Endothelial cell of umbilical vein (primary cell): Measurements from ENCODE around the gene LEMD3. TPM values are rescaled to one million over a fixed set of nuclear protein-coding genes. Genes with fewer than 3 reads are reported as not detected.

ENCODE experiments used
- BruUV-seq: library from RNA; stranded (reverse); fragments of 400-500 nt; replicated peaks from 2 replicates; lab custom pipeline; 2021; lab: Mats Ljungman, UMichigan
- CTCF ChIA-PET: fragments of 300-600, 350-600 bp; sonication (Branson Sonifier 250); formaldehyde crosslinking; loops from one replicate; lab custom pipeline; 2021; ENCODE audit warnings: antibody characterized with exemption, inconsistent platforms; lab: Charles Lee
- POLR2A ChIA-PET: fragments of 300-600, 350-600 bp; sonication (Branson Sonifier 250); formaldehyde crosslinking; loops from one replicate; lab custom pipeline; 2021; ENCODE audit warnings: antibody characterized with exemption, inconsistent platforms; lab: Charles Lee
- DNase-seq: peaks from one replicate; pipeline ENCODE4 v3.0.0-alpha.2; 2011; ENCODE audit warnings: low read depth, low spot score
- FAIRE-seq: peaks from 2 replicates; lab custom pipeline; 2011; peaks lifted over from hg19 to GRCh38; lab: Jason Lieb, UNC
- H2AFZ ChIP-seq: 2 replicates; pipeline ENCODE4 v1.6.0; 2012; ENCODE audit warnings: low read depth, low read length, control low read depth, inconsistent platforms
- H3K27ac ChIP-seq: 2 replicates; pipeline ENCODE4 v1.5.1; 2011; ENCODE audit warnings: low read depth, mild to moderate bottlenecking, control low read depth, low read length, moderate library complexity; ENCODE audit not compliant: insufficient read depth
- H3K27me3 ChIP-seq, 2 experiments: 2 replicates each; pipeline versions ENCODE4 v1.6.0 to v1.6.1; 2011; ENCODE audit warnings: low read length in 2 of 2, mixed read lengths in 1 of 2; ENCODE audit not compliant: control insufficient read depth in 2 of 2, insufficient read depth in 2 of 2
- H3K36me3 ChIP-seq, 2 experiments: 2 replicates in 1 of 2; 3 replicates in 1 of 2; pipeline ENCODE4 v1.5.1; 2011; ENCODE audit warnings: low read length in 2 of 2, mild to moderate bottlenecking in 1 of 2, moderate library complexity in 1 of 2; ENCODE audit not compliant: control insufficient read depth in 2 of 2, insufficient read depth in 2 of 2; ENCODE audit errors: extremely low read depth in 1 of 2
- H3K4me1 ChIP-seq: 3 replicates; pipeline ENCODE4 v1.5.1; 2011; ENCODE audit warnings: mild to moderate bottlenecking, low read length; ENCODE audit not compliant: control insufficient read depth, insufficient read depth; ENCODE audit errors: extremely low read depth
- H3K4me2 ChIP-seq: 2 replicates; pipeline ENCODE4 v1.6.1; 2011; ENCODE audit warnings: low read length, control low read depth, mixed read lengths; ENCODE audit not compliant: insufficient read depth
- H3K4me3 ChIP-seq, 3 experiments: fragments of 200-600 bp in 1 of 3; sonication (generic), shearing (Covaris generic) in 1 of 3; replicated peaks in 1 of 3; 2 replicates each; pipeline ENCODE4 v1.5.1; 2011 to 2016; ENCODE audit warnings: control low read depth in 3 of 3, low read length in 3 of 3, mild to moderate bottlenecking in 2 of 3, inconsistent platforms in 1 of 3, low read depth in 1 of 3, moderate library complexity in 1 of 3; ENCODE audit not compliant: insufficient read depth in 1 of 3
- H3K79me2 ChIP-seq: 2 replicates; pipeline ENCODE4 v1.6.0; 2012; ENCODE audit warnings: low read length, inconsistent platforms; ENCODE audit not compliant: control insufficient read depth, insufficient read depth
- H3K9ac ChIP-seq: replicated peaks from 2 replicates; pipeline ENCODE3; 2011; ENCODE audit warnings: low read length, control low read depth; ENCODE audit not compliant: insufficient read depth; ENCODE audit errors: extremely low read depth
- H3K9me1 ChIP-seq: replicated peaks from 3 replicates; pipeline ENCODE4 v1.6.0; 2011; ENCODE audit warnings: mild to moderate bottlenecking, low read length; ENCODE audit not compliant: control insufficient read depth, insufficient read depth; ENCODE audit errors: extremely low read depth
- H3K9me3 ChIP-seq: replicated peaks from 2 replicates; pipeline ENCODE4 v1.5.1; 2012; ENCODE audit warnings: low read length, inconsistent platforms; ENCODE audit not compliant: control insufficient read depth, insufficient read depth
- H4K20me1 ChIP-seq: replicated peaks from 2 replicates; pipeline ENCODE3; 2011; ENCODE audit warnings: mild to moderate bottlenecking, low read length; ENCODE audit not compliant: control insufficient read depth, insufficient read depth; ENCODE audit errors: extremely low read depth
- EZH2 ChIP-seq: IDR thresholded peaks from 2 replicates; pipeline ENCODE4 v1.6.1; 2012; ENCODE audit warnings: borderline replicate concordance, low read depth, mild to moderate bottlenecking, moderate library complexity, low read length, inconsistent platforms; ENCODE audit not compliant: severe bottlenecking
- FOS ChIP-seq: IDR thresholded peaks from 2 replicates; pipeline ENCODE4 v1.6.1; 2011; ENCODE audit warnings: mild to moderate bottlenecking, low read length, moderate library complexity, borderline replicate concordance; ENCODE audit not compliant: insufficient read depth
- GATA2 ChIP-seq: IDR thresholded peaks from 2 replicates; pipeline ENCODE4 v1.7.0; 2011; ENCODE audit warnings: low read depth, mild to moderate bottlenecking, moderate library complexity, mixed read lengths, low read length; ENCODE audit not compliant: insufficient read length, insufficient read depth
- JUN ChIP-seq: IDR thresholded peaks from 2 replicates; pipeline ENCODE4 v1.6.1; 2011; ENCODE audit warnings: borderline replicate concordance, low read depth; ENCODE audit not compliant: insufficient read length, insufficient read depth
- MYC ChIP-seq: IDR thresholded peaks from one replicate; pipeline ENCODE4 v1.6.1; 2011; ENCODE audit warnings: mild to moderate bottlenecking, low read depth, low read length
- POLR2A ChIP-seq: IDR thresholded peaks from 2 replicates; pipeline ENCODE4 v1.6.1; 2012; ENCODE audit warnings: low read depth, mild to moderate bottlenecking, control low read depth, low read length
- POLR2AphosphoS5 ChIP-seq: IDR thresholded peaks from 2 replicates; pipeline ENCODE4 v1.6.1; 2012; ENCODE audit warnings: low read depth, mild to moderate bottlenecking, control low read depth, low read length, moderate library complexity; ENCODE audit not compliant: insufficient read depth
- dilution Hi-C: fragments of 300-500 bp; cut with MboI; formaldehyde crosslinking; loops from one replicate; pipeline ENCODE4 v1.15.0; 2019; ENCODE audit warnings: low sequenced_read_pairs; ENCODE audit not compliant: extremely low pct_ligation_motif_present
- intact Hi-C: fragments of 100-400 bp; cut with micrococcal nuclease; formaldehyde crosslinking; loops from one replicate; pipeline ENCODE4 v1.10.0; 2022
- polyA plus RNA-seq, 4 experiments: library from polyadenylated mRNA; depleted of rRNA in 3 of 4; stranded (reverse) in 3 of 4; unstranded in 1 of 4; fragments of >200 nt; gene quantifications; 2 replicates each; pipeline versions ENCODE4 v1.2.1 to v1.2.3, GENCODE V29; 2011 to 2012; ENCODE audit warnings: missing spikeins in 1 of 4
- total RNA-seq: library from RNA; stranded (reverse); gene quantifications from 2 replicates; pipeline ENCODE4 v1.2.3, GENCODE V29; 2021
- TF ChIP-seq, protein P1 (sequence below), 2 donors: IDR thresholded peaks; 1 replicate in 1 of 2; 2 replicates in 1 of 2; pipeline ENCODE4 v1.5.1; 2011; ENCODE audit warnings: low read length in 2 of 2, mild to moderate bottlenecking in 2 of 2, moderate library complexity in 2 of 2, control low read depth in 1 of 2, inconsistent platforms in 1 of 2, low read depth in 1 of 2; ENCODE audit not compliant: insufficient read depth in 1 of 2; ENCODE audit errors: extremely low read depth in 1 of 2
- TF ChIP-seq, protein P2 (sequence below): IDR thresholded peaks from 2 replicates; pipeline ENCODE4 v1.6.1; 2011; ENCODE audit not compliant: insufficient read depth, insufficient read length

The LEMD3 gene
- total and polyA plus RNA-seq, 2 donors (not counting 3 experiments of a cell fraction or from before 2014, with no cell fraction given): 7.4 to 24.2 TPM

DNA sequence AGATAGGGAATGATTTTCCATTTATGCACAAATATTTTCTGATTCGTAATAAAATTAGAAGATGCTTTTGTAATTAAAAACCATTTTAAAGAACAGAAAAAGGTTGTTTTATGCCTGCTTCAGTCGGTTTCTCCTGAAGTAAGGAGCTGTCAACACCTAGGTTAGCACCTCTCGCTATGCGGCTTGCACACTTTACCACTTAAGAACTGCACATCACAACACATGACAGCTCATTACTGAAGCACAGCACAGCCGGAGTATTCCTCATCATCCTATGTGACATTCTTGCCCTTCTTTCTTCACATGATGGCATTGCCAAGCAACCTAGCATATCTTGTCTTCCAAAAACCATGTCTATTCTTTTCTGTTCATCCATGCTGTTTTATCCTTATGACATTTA lies 42.9 kb upstream of the LEMD3 start:
- BruUV-seq: no TSS peak
- CTCF ChIA-PET: interaction anchor here (1.1 to 1.5 kb wide), 4 partner anchors 10 to 325 kb away, joined by 3 to 6 read pairs (median 4); no protein-coding TSS in a partner anchor
- no peak overlapping the region for H2AFZ ChIP-seq
- peaks cover 25 to 51% of the 10 kb centered on the region in 2 experiments for H3K27me3 ChIP-seq
- FAIRE-seq: no peak
- no peaks in the 10 kb centered on the region for H3K9me1 ChIP-seq
- H3K4me2 ChIP-seq: no peak overlapping the region
- TF ChIP-seq, protein P1, sequence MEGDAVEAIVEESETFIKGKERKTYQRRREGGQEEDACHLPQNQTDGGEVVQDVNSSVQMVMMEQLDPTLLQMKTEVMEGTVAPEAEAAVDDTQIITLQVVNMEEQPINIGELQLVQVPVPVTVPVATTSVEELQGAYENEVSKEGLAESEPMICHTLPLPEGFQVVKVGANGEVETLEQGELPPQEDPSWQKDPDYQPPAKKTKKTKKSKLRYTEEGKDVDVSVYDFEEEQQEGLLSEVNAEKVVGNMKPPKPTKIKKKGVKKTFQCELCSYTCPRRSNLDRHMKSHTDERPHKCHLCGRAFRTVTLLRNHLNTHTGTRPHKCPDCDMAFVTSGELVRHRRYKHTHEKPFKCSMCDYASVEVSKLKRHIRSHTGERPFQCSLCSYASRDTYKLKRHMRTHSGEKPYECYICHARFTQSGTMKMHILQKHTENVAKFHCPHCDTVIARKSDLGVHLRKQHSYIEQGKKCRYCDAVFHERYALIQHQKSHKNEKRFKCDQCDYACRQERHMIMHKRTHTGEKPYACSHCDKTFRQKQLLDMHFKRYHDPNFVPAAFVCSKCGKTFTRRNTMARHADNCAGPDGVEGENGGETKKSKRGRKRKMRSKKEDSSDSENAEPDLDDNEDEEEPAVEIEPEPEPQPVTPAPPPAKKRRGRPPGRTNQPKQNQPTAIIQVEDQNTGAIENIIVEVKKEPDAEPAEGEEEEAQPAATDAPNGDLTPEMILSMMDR (IDR thresholded peaks at IDR 0.05; ENCODE audit: extremely low read depth in 1 of 2, insufficient read depth in 1 of 2, low read depth in 1 of 2, low read length in 2 of 2): no peak
- TF ChIP-seq GATA2 (no peak), JUN (no peak), EZH2 (no peak), FOS (no peak), POLR2AphosphoS5 (no peak), POLR2A (no peak), MYC (no peak)
- TF ChIP-seq, protein P2, sequence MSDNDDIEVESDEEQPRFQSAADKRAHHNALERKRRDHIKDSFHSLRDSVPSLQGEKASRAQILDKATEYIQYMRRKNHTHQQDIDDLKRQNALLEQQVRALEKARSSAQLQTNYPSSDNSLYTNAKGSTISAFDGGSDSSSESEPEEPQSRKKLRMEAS: no peak
- no peaks in the 10 kb centered on the region for H4K20me1 ChIP-seq
- no peak overlapping the region for H3K9ac ChIP-seq
- DNase-seq: no peak
- no peaks in the 10 kb centered on the region for H3K36me3 ChIP-seq
- POLR2A ChIA-PET: no interaction called here
- no peak overlapping the region for H3K27ac ChIP-seq
- peaks cover 2% of the 10 kb centered on the region for H3K4me1 ChIP-seq
- intact Hi-C loops (no loop called here), dilution Hi-C loops (no loop called here)
- H3K9me3 ChIP-seq: no peaks in the 10 kb centered on the region
- no peaks in the 10 kb centered on the region for H3K79me2 ChIP-seq
- no peak overlapping the region for H3K4me3 ChIP-seq
